ENCODE results near the gene CLDN24.

Gene CLDN24

DNA sequence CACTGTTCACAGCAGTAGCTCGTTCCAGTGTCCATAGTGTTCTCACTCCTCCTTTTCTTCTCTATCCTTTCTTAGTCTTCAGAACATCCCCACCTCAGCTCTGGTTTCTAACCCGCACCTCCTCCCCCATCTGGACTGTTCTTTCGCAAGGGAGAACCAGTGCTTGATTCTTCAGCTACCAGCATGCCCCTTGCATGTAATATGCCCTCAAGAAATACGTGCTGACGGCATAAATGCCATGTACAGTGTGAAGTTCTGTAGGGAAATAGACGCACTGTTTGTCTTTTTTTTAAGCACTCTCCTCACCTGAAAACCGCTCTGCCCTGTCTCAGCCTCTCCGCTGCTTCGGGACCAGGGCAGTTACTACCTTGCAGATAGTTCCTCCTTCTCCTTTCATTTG lies 7.4 kb downstream of the CLDN24 start:
- no peaks in the 10 kb centered on the region for H3K9me2 ChIP-seq (ENCODE audit: low read depth, low read length)
- H3K9me3 ChIP-seq (ENCODE audit: low read length), result no peaks in the 10 kb centered on the region
- TF ChIP-seq EZH2 (IDR thresholded peaks at IDR 0.05; ENCODE audit: borderline replicate concordance, low read length) (no peak), CTCF (IDR thresholded peaks at IDR 0.05; ENCODE audit: low read length) (no peak)
- H3K36me3 ChIP-seq (ENCODE audit: insufficient read depth, low read length), result no peaks in the 10 kb centered on the region
- no peaks in the 10 kb centered on the region for H3F3A ChIP-seq (ENCODE audit: insufficient read depth, low read length)
- no peaks in the 10 kb centered on the region for H4K20me1 ChIP-seq (ENCODE audit: insufficient read depth, low read length)
- no peaks in the 10 kb centered on the region for H3K79me2 ChIP-seq (ENCODE audit: insufficient read depth, low read length)
- H3K9ac ChIP-seq (ENCODE audit: low read length), result no peak overlapping the region
- H3K27me3 ChIP-seq (ENCODE audit: insufficient read depth, low read length), result no peaks in the 10 kb centered on the region
- H2AFZ ChIP-seq (ENCODE audit: low read length), result no peak overlapping the region
- H3K4me3 ChIP-seq (ENCODE audit: low read depth, low read length, poor library complexity, severe bottlenecking), result no peak overlapping the region
- no peaks in the 10 kb centered on the region for H3K4me1 ChIP-seq (ENCODE audit: insufficient read depth, low read length, severe bottlenecking)
- H3K27ac ChIP-seq (ENCODE audit: low read depth, low read length, poor library complexity, severe bottlenecking), result no peak overlapping the region
- no peak overlapping the region for H3K4me2 ChIP-seq (ENCODE audit: low read length)

DNA sequence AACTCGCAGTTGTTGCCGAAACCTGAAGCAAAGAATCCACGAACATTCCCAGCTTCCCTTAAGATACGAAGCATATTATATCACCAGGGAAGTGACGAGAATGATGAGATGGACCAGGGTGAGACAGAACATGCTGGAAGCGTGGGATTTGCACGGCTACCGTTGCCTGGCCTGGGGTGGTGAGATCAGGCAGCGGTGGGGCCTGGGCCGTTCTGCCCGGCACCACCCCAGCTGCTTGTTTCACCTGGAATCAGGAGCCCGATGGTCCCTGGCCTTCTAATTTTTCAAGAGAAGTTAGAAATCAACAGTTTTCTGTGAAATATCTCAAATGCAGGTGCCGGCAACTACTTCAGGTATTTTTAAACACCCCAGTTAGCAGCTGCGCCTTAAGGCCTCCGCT lies 7.9 kb downstream of the CLDN24 start:
- no peaks in the 10 kb centered on the region for H3K9me3 ChIP-seq (ENCODE audit: low read length)
- no peaks in the 10 kb centered on the region for H4K20me1 ChIP-seq (ENCODE audit: insufficient read depth, low read length)
- no peak overlapping the region for H2AFZ ChIP-seq (ENCODE audit: low read length)
- H3K4me1 ChIP-seq (ENCODE audit: insufficient read depth, low read length, severe bottlenecking), result no peaks in the 10 kb centered on the region
- no peaks in the 10 kb centered on the region for H3K36me3 ChIP-seq (ENCODE audit: insufficient read depth, low read length)
- H3K4me3 ChIP-seq (ENCODE audit: low read depth, low read length, poor library complexity, severe bottlenecking), result no peak overlapping the region
- no peak overlapping the region for H3K4me2 ChIP-seq (ENCODE audit: low read length)
- H3K9me2 ChIP-seq (ENCODE audit: low read depth, low read length), result no peaks in the 10 kb centered on the region
- H3K9ac ChIP-seq (ENCODE audit: low read length), result no peak overlapping the region
- no peaks in the 10 kb centered on the region for H3F3A ChIP-seq (ENCODE audit: insufficient read depth, low read length)
- H3K27ac ChIP-seq (ENCODE audit: low read depth, low read length, poor library complexity, severe bottlenecking), result no peak overlapping the region
- no peaks in the 10 kb centered on the region for H3K79me2 ChIP-seq (ENCODE audit: insufficient read depth, low read length)
- H3K27me3 ChIP-seq (ENCODE audit: insufficient read depth, low read length), result no peaks in the 10 kb centered on the region
- TF ChIP-seq CTCF (IDR thresholded peaks at IDR 0.05; ENCODE audit: low read length) (no peak), EZH2 (IDR thresholded peaks at IDR 0.05; ENCODE audit: borderline replicate concordance, low read length) (no peak)

DNA sequence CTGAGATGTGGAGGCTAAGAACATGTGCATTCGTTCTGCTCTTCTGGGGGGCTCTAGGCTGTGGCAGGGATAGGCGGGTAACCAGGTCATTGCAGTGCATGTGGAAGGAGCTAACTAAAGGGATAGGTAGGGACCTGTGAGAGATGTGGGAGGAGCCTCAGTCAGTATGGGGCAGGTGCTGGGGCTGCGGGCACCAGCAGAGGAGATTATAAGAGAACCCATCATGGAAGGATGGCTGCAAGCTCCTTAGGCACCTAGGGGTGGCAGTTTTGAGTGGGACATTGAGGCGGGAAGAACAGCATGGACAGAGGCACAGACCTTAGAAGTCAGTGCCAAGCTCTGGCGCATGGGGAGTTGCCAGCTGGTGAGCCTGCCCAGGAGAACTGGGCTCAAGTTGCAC lies 9.4 kb downstream of the CLDN24 start:
- Histone ChIP-seq H3K4me1 (ENCODE audit: insufficient read depth, low read length, severe bottlenecking) (no peaks in the 10 kb centered on the region), H2AFZ (ENCODE audit: low read length) (no peak overlapping the region), H3K4me2 (ENCODE audit: low read length) (no peak overlapping the region), H3K79me2 (ENCODE audit: insufficient read depth, low read length) (no peaks in the 10 kb centered on the region), H3K9ac (ENCODE audit: low read length) (no peak overlapping the region), H3K27me3 (ENCODE audit: insufficient read depth, low read length) (no peaks in the 10 kb centered on the region), H3K4me3 (ENCODE audit: low read depth, low read length, poor library complexity, severe bottlenecking) (no peak overlapping the region), H3K27ac (ENCODE audit: low read depth, low read length, poor library complexity, severe bottlenecking) (no peak overlapping the region), H3K9me3 (ENCODE audit: low read length) (no peaks in the 10 kb centered on the region), H3F3A (ENCODE audit: insufficient read depth, low read length) (no peaks in the 10 kb centered on the region), H3K36me3 (ENCODE audit: insufficient read depth, low read length) (no peaks in the 10 kb centered on the region), H3K9me2 (ENCODE audit: low read depth, low read length) (no peaks in the 10 kb centered on the region), H4K20me1 (ENCODE audit: insufficient read depth, low read length) (no peaks in the 10 kb centered on the region)
- TF ChIP-seq CTCF (IDR thresholded peaks at IDR 0.05; ENCODE audit: low read length) (no peak), EZH2 (IDR thresholded peaks at IDR 0.05; ENCODE audit: borderline replicate concordance, low read length) (no peak)

All from OCI-LY1 (cell line).